Measurements from ENCODE around the gene IL16. TPM values are rescaled to one million over a fixed set of nuclear protein-coding genes. Genes with fewer than 3 reads are reported as not detected.
A peak's percentile ranks its signal among the peaks of the same experiment; 100 is the strongest.

The IL16 gene
- total RNA-seq, 1 donor from 2014 or later = 0.05 TPM

DNA sequence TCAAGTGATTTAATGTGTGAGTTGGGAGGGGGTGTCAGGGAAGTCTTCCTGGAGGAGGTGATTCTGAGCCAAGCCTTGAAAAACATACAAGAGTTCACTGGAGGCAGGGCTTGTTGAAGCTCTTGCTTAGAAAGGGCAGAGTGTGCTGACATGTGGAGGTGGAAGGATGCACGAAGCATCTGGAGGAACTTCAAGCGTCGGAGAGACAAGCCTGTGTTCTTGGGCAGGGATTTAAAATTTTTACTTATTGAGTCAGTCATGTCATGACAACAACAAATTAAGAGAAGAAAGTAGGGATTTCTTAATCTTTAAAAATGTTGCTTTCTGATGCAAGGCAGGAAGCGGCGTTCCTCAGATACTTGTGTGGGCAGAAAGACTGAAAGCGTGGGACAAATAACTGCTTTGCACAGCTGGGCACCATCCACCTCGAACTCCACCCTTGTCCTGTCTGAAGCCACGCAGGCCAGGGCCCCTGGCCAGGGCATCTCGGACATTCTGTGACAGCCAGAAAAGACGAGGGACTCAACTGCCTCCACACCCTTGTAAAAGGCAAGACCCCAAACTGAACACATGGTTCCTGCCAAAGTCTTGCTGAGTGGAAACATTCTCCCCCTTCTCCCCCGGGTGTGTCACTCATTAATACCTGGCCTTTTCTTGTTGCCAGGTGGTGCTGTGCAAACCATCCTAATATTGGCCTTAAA is 6.9 kb upstream of the IL16 start:
- Mint-ChIP-seq H3K9me3 (no peaks in the 10 kb centered on the region), H3K36me3 (ENCODE audit: low read depth) (no peaks in the 10 kb centered on the region), H3K27ac (ENCODE audit: unreplicated experiment) (no peak overlapping the region), H3K4me3 (no peak overlapping the region), H3K27me3 (ENCODE audit: low read depth) (peaks cover 3% of the 10 kb centered on the region), H3K4me1 (peaks cover 3% of the 10 kb centered on the region)
- TF ChIP-seq, protein P1, sequence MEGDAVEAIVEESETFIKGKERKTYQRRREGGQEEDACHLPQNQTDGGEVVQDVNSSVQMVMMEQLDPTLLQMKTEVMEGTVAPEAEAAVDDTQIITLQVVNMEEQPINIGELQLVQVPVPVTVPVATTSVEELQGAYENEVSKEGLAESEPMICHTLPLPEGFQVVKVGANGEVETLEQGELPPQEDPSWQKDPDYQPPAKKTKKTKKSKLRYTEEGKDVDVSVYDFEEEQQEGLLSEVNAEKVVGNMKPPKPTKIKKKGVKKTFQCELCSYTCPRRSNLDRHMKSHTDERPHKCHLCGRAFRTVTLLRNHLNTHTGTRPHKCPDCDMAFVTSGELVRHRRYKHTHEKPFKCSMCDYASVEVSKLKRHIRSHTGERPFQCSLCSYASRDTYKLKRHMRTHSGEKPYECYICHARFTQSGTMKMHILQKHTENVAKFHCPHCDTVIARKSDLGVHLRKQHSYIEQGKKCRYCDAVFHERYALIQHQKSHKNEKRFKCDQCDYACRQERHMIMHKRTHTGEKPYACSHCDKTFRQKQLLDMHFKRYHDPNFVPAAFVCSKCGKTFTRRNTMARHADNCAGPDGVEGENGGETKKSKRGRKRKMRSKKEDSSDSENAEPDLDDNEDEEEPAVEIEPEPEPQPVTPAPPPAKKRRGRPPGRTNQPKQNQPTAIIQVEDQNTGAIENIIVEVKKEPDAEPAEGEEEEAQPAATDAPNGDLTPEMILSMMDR (conservative IDR thresholded peaks at IDR 0.05) = no peak
- DNase-seq (ENCODE audit: low read depth, low spot score) = no peak

DNA sequence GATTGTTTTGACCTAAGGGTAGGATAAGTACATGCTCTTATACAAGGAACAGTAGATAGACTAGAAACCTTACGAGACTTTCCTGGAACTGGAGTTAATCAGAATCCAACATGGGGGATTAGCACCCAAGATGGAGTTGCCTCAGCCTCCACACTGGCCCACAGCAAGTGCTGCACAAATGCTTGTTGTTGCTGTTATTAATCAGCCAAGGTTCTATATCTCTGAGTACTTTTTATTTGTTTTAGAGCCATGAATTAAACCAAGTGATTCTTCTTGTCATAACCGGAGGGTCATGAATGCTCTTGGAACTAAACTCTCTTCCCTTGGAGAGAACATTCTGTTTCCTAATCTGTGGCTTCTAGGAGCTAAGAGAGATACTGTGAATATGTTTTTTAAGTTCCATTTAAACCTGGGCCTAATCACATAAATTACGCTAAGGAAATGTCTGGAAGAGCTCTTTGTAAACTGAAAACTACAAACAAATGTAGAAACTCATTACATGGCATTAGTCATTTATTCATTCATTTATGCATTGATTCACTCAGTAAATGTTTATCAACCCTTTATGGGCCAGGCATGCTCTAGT is 5.7 kb upstream of the IL16 start:
- Mint-ChIP-seq H3K9me3 (no peaks in the 10 kb centered on the region), H3K4me3 (no peak overlapping the region), H3K36me3 (ENCODE audit: low read depth) (no peaks in the 10 kb centered on the region), H3K4me1 (peaks cover 14% of the 10 kb centered on the region), H3K27me3 (ENCODE audit: low read depth) (peaks cover 3% of the 10 kb centered on the region), H3K27ac (ENCODE audit: unreplicated experiment) (no peak overlapping the region)
- DNase-seq (ENCODE audit: low read depth, low spot score) = no peak
- TF ChIP-seq, protein P1 (conservative IDR thresholded peaks at IDR 0.05) = no peak

DNA sequence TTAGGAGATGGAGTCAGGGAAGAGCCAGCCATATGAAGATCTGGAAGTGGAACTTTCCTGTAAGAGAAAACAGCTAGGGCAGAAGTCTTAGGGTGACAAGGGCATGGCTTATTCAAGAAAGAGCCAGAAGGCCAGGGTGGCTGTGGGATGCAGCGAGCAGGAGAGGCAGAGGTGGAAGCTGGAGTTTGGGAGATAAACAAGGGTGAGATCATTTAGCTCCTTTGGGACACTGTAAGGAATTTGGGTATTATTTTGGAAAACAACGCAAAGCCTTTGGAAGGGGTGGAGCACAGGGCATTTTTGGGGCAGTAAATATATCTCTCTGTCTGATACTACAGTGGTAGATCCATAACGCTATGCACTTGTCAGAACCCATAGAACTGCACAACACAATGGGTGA is 5.0 kb upstream of the IL16 start:
- Mint-ChIP-seq H3K4me3 (no peak overlapping the region), H3K27ac (ENCODE audit: unreplicated experiment) (no peak overlapping the region), H3K9me3 (no peaks in the 10 kb centered on the region), H3K4me1 (peaks cover 14% of the 10 kb centered on the region), H3K36me3 (ENCODE audit: low read depth) (no peaks in the 10 kb centered on the region), H3K27me3 (ENCODE audit: low read depth) (peaks cover 3% of the 10 kb centered on the region)
- DNase-seq (ENCODE audit: low read depth, low spot score) = no peak
- TF ChIP-seq, protein P1 (conservative IDR thresholded peaks at IDR 0.05) = no peak

DNA sequence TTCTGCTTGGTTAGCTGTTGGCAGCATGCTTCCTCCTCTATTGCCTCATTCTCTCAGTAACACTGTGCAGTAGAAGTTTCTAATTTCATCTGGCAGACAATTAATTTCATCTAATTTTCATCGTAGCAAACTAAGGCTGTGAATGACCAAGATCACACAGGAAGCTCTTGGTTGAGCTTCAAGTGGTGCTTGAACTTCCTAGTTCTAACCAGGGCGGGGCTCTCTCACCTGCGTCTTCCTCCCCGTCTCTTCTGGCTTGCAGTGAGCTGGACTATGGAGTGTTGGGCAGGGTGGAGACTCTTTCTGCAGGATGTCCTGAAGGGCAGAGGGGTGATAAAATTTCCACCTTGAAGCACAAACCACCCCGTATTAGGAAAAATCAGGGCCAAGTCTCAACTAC is 2.0 kb upstream of the IL16 start:
- Mint-ChIP-seq H3K4me3 (no peak overlapping the region), H3K27me3 (ENCODE audit: low read depth) (no peaks in the 10 kb centered on the region), H3K9me3 (no peaks in the 10 kb centered on the region), H3K27ac (ENCODE audit: unreplicated experiment) (no peak overlapping the region), H3K4me1 (peaks cover 17% of the 10 kb centered on the region), H3K36me3 (ENCODE audit: low read depth) (no peaks in the 10 kb centered on the region)
- no peak for DNase-seq (ENCODE audit: low read depth, low spot score)
- TF ChIP-seq, protein P1 (conservative IDR thresholded peaks at IDR 0.05) = no peak

DNA sequence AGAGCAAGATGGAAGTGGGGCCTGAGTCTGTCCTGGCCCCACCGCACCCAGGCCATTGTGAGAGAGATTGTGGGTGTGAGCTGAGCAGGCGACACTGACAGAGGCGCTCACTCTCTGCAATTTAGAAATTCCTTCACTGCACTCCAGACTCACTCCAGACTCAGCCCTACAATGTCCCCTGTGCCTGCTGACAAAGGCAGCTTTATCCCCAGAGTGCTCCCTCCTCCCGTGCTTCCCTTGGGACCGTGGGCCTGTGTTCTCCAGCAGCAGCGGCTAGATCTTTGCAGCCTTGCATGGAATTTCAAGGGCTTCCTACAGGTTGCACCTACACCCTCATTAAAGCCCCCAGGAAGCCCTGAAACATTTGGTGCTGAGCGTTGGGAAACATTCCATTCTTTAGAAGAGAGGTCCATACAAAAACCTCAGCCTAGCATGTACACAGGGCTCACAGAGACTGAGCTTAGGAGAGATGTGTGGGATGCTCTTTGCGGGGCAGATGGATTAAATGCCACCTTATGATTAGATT is 1.3 kb upstream of the IL16 start:
- H3K27ac Mint-ChIP-seq (ENCODE audit: unreplicated experiment) = peak overlapping the region; percentile 15
- H3K4me3 Mint-ChIP-seq = peak overlapping the region; percentile 56
- no peaks in the 10 kb centered on the region for H3K9me3 Mint-ChIP-seq
- no peaks in the 10 kb centered on the region for H3K36me3 Mint-ChIP-seq (ENCODE audit: low read depth)
- TF ChIP-seq, protein P1 (conservative IDR thresholded peaks at IDR 0.05) = no peak
- no peaks in the 10 kb centered on the region for H3K27me3 Mint-ChIP-seq (ENCODE audit: low read depth)
- DNase-seq (ENCODE audit: low read depth, low spot score) = peak; percentile 22
- peaks cover 17% of the 10 kb centered on the region for H3K4me1 Mint-ChIP-seq

Measured in neural crest cell (in vitro differentiated cells).